H1 (cell line): ENCODE measurements around the gene VASH1. TPM values are rescaled to one million over a fixed set of nuclear protein-coding genes. Genes with fewer than 3 reads are reported as not detected.

Experiments
- ASH2L ChIP-seq: fragments of 200-600, 300-600 bp; sonication (generic); IDR thresholded peaks from one replicate; pipeline ENCODE4 v1.7.1; 2017; ENCODE audit warnings: low read length
- FOSL1 ChIP-seq: IDR thresholded peaks from 2 replicates; pipeline ENCODE4 v1.6.1; 2011; ENCODE audit warnings: mild to moderate bottlenecking, low read depth, low read length, moderate library complexity; ENCODE audit not compliant: insufficient read depth
- KDM5A ChIP-seq: fragments of 200-600 bp; IDR thresholded peaks from 2 replicates; pipeline ENCODE4 v1.7.1; 2012; ENCODE audit warnings: mild to moderate bottlenecking, low read length, inconsistent platforms, mixed read lengths
- SIN3A ChIP-seq, 2 experiments: IDR thresholded peaks in 1 of 2; conservative IDR thresholded peaks in 1 of 2; 2 replicates each; pipeline ENCODE4 v1.6.1; 2011 to 2012; ENCODE audit warnings: low read length in 2 of 2, improper control_type of control experiment in 1 of 2, low read depth in 1 of 2, mild to moderate bottlenecking in 1 of 2
- polyA plus RNA-seq, 7 experiments: library from polyadenylated mRNA; depleted of rRNA in 3 of 7; stranded (reverse) in 5 of 7; unstranded in 2 of 7; fragments of >200 nt in 5 of 7; fragments of 200-250 nt in 2 of 7; gene quantifications; 1 replicate in 5 of 7; 2 replicates in 1 of 7; 4 replicates in 1 of 7; pipeline versions ENCODE4 v1.2.1 to v1.2.3, GENCODE V29; 2011 to 2013; ENCODE audit warnings: missing spikeins in 2 of 7, mixed read lengths in 2 of 7
- total RNA-seq: library from RNA; stranded (reverse); fragmentation: NEBNext Ultra II Directional; extraction: Animal tissue kit (Norgen Biotek cat#: 25700); gene quantifications from 2 replicates; pipeline ENCODE4 v1.2.1, GENCODE V29; 2021

The VASH1 gene
- total and polyA plus RNA-seq, 2 of the 8 experiments (the other 6 are each of a cell fraction or from before 2014, with no cell fraction given), result 3.1 to 6.4 TPM

GRCh38 chr14:76829013-76829365, 67.7 kb downstream of the VASH1 start (continued):
- TF ChIP-seq SIN3A (conservative IDR thresholded peaks at IDR 0.05 in 1 of 2, IDR thresholded peaks at IDR 0.05 in 1 of 2; ENCODE audit: low read depth in 1 of 2, low read length in 2 of 2) (no peak), ASH2L (no peak), FOSL1 (no peak), KDM5A (no peak)
